ENCODE measurements around the gene GPATCH1.
A peak's percentile ranks its signal among the peaks of the same experiment; 100 is the strongest.
"Not testable (repeated sequence)": the region's sequence is repeated elsewhere in the genome, so short reads cannot be mapped to it uniquely, and the experiment has no call there.

GPATCH1 gene

GRCh38 chr19:33118643-33119042 lies 37.7 kb downstream of the GPATCH1 start:
- DNase-seq = no peak

GRCh38 chr19:33124207-33125098 lies 43.5 kb downstream of the GPATCH1 start:
- no peak overlapping the region for H3K4me3 ChIP-seq (ENCODE audit: low read depth, low read length)
- peaks cover 37% of the 10 kb centered on the region for H3K36me3 ChIP-seq
- no peaks in the 10 kb centered on the region for H3K27me3 ChIP-seq (ENCODE audit: insufficient read depth, low read depth, severe bottlenecking)
- DNase-seq = peak; percentile 86
- H3K9me3 ChIP-seq (ENCODE audit: severe bottlenecking) = no peaks in the 10 kb centered on the region
- no peak for TF ChIP-seq CTCF (IDR thresholded peaks at IDR 0.05; ENCODE audit: low read depth, low read length)
- peak overlapping the region; percentile 59 for H3K27ac ChIP-seq

More at GRCh38 chr19:33118643-33119042, 37.7 kb downstream of the GPATCH1 start:
- Histone ChIP-seq H3K27me3 (ENCODE audit: insufficient read depth, low read depth, severe bottlenecking) (no peaks in the 10 kb centered on the region), H3K9me3 (ENCODE audit: severe bottlenecking) (no peaks in the 10 kb centered on the region), H3K4me3 (ENCODE audit: low read depth, low read length) (no peak overlapping the region), H3K27ac (no peak overlapping the region), H3K36me3 (peaks cover 47% of the 10 kb centered on the region)
- no peak for TF ChIP-seq CTCF (IDR thresholded peaks at IDR 0.05; ENCODE audit: low read depth, low read length)

- Histone ChIP-seq H3K9me3 (ENCODE audit: severe bottlenecking) (no peaks in the 10 kb centered on the region), H3K27ac (no peak overlapping the region; the same call in 1 of the 2 replicates), H3K36me3 (peaks cover 37% of the 10 kb centered on the region), H3K4me3 (ENCODE audit: low read depth, low read length) (no peak overlapping the region), H3K27me3 (ENCODE audit: insufficient read depth, low read depth, severe bottlenecking) (no peaks in the 10 kb centered on the region)
- peak; percentile 47 for DNase-seq
- TF ChIP-seq CTCF (IDR thresholded peaks at IDR 0.05; ENCODE audit: low read depth, low read length) = peak; percentile 82
These were observed 45.0 kb downstream of the GPATCH1 start for GRCh38 chr19:33125929-33126388.

GRCh38 chr19:33126712-33127111 lies 45.7 kb downstream of the GPATCH1 start:
- H3K4me3 ChIP-seq (ENCODE audit: low read depth, low read length); H3K27me3 ChIP-seq (ENCODE audit: insufficient read depth, low read depth, severe bottlenecking); H3K27ac ChIP-seq; DNase-seq; H3K9me3 ChIP-seq (ENCODE audit: severe bottlenecking): not testable (repeated sequence)
- peaks cover 34% of the 10 kb centered on the region for H3K36me3 ChIP-seq

- TF ChIP-seq CTCF (IDR thresholded peaks at IDR 0.05; ENCODE audit: low read depth, low read length) = no peak
- Histone ChIP-seq H3K36me3 (peaks cover 29% of the 10 kb centered on the region), H3K4me3 (ENCODE audit: low read depth, low read length) (no peak overlapping the region), H3K9me3 (ENCODE audit: severe bottlenecking) (no peaks in the 10 kb centered on the region), H3K27me3 (ENCODE audit: insufficient read depth, low read depth, severe bottlenecking) (no peaks in the 10 kb centered on the region), H3K27ac (no peak overlapping the region)
- DNase-seq = no peak
These were observed 48.9 kb downstream of the GPATCH1 start for GRCh38 chr19:33129901-33130300.

GRCh38 chr19:33130433-33130832 lies 49.5 kb downstream of the GPATCH1 start:
- H3K36me3 ChIP-seq = peaks cover 27% of the 10 kb centered on the region
- H3K9me3 ChIP-seq (ENCODE audit: severe bottlenecking) = no peaks in the 10 kb centered on the region
- no peaks in the 10 kb centered on the region for H3K27me3 ChIP-seq (ENCODE audit: insufficient read depth, low read depth, severe bottlenecking)
- DNase-seq = no peak
- TF ChIP-seq CTCF (IDR thresholded peaks at IDR 0.05; ENCODE audit: low read depth, low read length) = no peak
- no peak overlapping the region for H3K27ac ChIP-seq
- H3K4me3 ChIP-seq (ENCODE audit: low read depth, low read length) = no peak overlapping the region

Measured in WERI-Rb-1 (cell line).